NCI-H1092 (cell line): ENCODE data around the gene DDX21.
A peak's percentile ranks its signal among the peaks of the same experiment; 100 is the strongest.
"Not testable (repeated sequence)": the region's sequence is repeated elsewhere in the genome, so short reads cannot be mapped to it uniquely, and the experiment has no call there.

Experiments
- DNase-seq: peaks from one replicate; lab custom pipeline; 2025; lab: John Stamatoyannopoulos, UW

DDX21 gene

GRCh38 chr10:68955832-68956532 lies at the start of gene DDX21:
TSS of gene DDX21 (plus strand) at chr10:68956170. CDS start at chr10:68956226, 56 bp downstream.
- DNase-seq: peak; percentile 77

GRCh38 chr10:68924593-68924992 lies 31.4 kb upstream of the DDX21 start:
- no peak for DNase-seq

GRCh38 chr10:68925489-68925888 lies 30.5 kb upstream of the DDX21 start:
- DNase-seq: no peak

- DNase-seq: not testable (repeated sequence)
Measured at GRCh38 chr10:68929157-68929556, 26.8 kb upstream of the DDX21 start.

GRCh38 chr10:68929888-68930287 lies 26.1 kb upstream of the DDX21 start:
- DNase-seq: not testable (repeated sequence)

- DNase-seq: not testable (repeated sequence)
Measured at GRCh38 chr10:68932860-68933259, 23.1 kb upstream of the DDX21 start.

- DNase-seq: no peak
Measured at GRCh38 chr10:68934994-68935393, 21.0 kb upstream of the DDX21 start.

- DNase-seq: no peak
Measured at GRCh38 chr10:68938117-68938516, 17.9 kb upstream of the DDX21 start.

- no peak for DNase-seq
Measured at GRCh38 chr10:68938884-68939283, 17.1 kb upstream of the DDX21 start.

GRCh38 chr10:68940917-68941316 lies 15.1 kb upstream of the DDX21 start:
- DNase-seq: not testable (repeated sequence)

GRCh38 chr10:68950598-68950997 lies 5.4 kb upstream of the DDX21 start:
- DNase-seq: no peak

- DNase-seq: no peak
Measured at GRCh38 chr10:68954904-68955303, 1.1 kb upstream of the DDX21 start.

GRCh38 chr10:68955355-68955831 lies 577 bp upstream of the DDX21 start:
- DNase-seq: peak; percentile 2

GRCh38 chr10:68957284-68957615 lies 1.3 kb downstream of the DDX21 start:
- DNase-seq: no peak

GRCh38 chr10:68957654-68958053 lies 1.7 kb downstream of the DDX21 start:
- no peak for DNase-seq

GRCh38 chr10:68959695-68960527 lies 3.9 kb downstream of the DDX21 start:
- no peak for DNase-seq

- DNase-seq: no peak
Measured at GRCh38 chr10:68963151-68963550, 7.2 kb downstream of the DDX21 start.

- DNase-seq: no peak
Measured at GRCh38 chr10:68973975-68974374, 18.0 kb downstream of the DDX21 start.

- not testable (repeated sequence) for DNase-seq
Measured at GRCh38 chr10:68975936-68976473, 20.0 kb downstream of the DDX21 start.

- DNase-seq: not testable (repeated sequence)
Measured at GRCh38 chr10:68979738-68980137, 23.8 kb downstream of the DDX21 start.

GRCh38 chr10:68981074-68981473 lies 25.1 kb downstream of the DDX21 start:
- no peak for DNase-seq

- no peak for DNase-seq
Measured at GRCh38 chr10:68982389-68982788, 26.4 kb downstream of the DDX21 start.

- no peak for DNase-seq
Measured at GRCh38 chr10:68987611-68988010, 31.6 kb downstream of the DDX21 start.
